ENCODE results near the gene HNF1A. TPM values are rescaled to one million over a fixed set of nuclear protein-coding genes. Genes with fewer than 3 reads are reported as not detected.

Gene HNF1A
- total RNA-seq, 1 donor from 2014 or later, result not detected

DNA sequence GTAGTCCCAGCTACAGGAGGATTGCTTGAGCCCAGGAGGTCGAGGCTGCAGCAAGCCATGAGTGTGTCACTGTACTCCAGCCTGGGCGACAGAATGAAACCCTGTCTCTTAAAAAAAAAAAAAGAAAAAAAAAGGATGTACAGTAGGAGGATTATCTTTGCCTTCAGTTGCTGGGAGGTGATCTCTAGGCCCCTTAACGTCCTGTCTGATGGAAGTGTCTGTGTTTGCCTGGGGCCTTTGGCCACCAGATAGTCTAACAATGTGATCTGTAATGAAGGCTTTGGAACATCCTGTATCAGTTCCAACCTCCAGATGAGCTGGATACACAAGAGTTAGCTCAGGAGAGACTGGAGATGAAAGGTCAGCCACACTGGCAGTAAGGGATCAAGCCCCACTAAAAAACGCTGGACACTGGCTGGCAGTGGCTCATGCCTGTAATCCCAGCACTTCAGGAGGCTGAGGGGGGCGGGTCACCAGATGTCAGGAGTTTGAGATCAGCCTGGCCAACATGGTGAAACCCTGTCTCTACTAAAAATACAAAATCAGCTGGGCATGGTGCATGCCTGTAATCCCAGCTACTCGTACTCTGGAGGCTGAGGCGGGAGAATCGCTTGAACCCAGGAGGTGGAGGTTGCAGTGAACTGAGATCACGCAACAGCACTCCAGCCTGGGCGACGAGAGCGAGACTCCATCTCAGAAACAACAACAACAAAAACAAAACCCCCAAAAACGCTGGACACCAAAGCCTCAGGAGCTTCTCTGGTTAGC is 19.0 kb upstream of the HNF1A start:
- peaks cover 5% of the 10 kb centered on the region for H3K27me3 Mint-ChIP-seq (ENCODE audit: unreplicated experiment)
- no peak overlapping the region for H3K4me3 Mint-ChIP-seq (ENCODE audit: unreplicated experiment)
- no peaks in the 10 kb centered on the region for H3K36me3 Mint-ChIP-seq (ENCODE audit: low read depth, unreplicated experiment)
- TF ChIP-seq, protein P1, sequence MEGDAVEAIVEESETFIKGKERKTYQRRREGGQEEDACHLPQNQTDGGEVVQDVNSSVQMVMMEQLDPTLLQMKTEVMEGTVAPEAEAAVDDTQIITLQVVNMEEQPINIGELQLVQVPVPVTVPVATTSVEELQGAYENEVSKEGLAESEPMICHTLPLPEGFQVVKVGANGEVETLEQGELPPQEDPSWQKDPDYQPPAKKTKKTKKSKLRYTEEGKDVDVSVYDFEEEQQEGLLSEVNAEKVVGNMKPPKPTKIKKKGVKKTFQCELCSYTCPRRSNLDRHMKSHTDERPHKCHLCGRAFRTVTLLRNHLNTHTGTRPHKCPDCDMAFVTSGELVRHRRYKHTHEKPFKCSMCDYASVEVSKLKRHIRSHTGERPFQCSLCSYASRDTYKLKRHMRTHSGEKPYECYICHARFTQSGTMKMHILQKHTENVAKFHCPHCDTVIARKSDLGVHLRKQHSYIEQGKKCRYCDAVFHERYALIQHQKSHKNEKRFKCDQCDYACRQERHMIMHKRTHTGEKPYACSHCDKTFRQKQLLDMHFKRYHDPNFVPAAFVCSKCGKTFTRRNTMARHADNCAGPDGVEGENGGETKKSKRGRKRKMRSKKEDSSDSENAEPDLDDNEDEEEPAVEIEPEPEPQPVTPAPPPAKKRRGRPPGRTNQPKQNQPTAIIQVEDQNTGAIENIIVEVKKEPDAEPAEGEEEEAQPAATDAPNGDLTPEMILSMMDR (IDR thresholded peaks at IDR 0.05; ENCODE audit: unreplicated experiment), result no peak
- no peak for DNase-seq (ENCODE audit: low spot score)
- H3K4me1 Mint-ChIP-seq (ENCODE audit: unreplicated experiment), result peaks cover 8% of the 10 kb centered on the region
- no peaks in the 10 kb centered on the region for H3K9me3 Mint-ChIP-seq (ENCODE audit: unreplicated experiment)
- H3K27ac Mint-ChIP-seq (ENCODE audit: unreplicated experiment), result no peak overlapping the region

DNA sequence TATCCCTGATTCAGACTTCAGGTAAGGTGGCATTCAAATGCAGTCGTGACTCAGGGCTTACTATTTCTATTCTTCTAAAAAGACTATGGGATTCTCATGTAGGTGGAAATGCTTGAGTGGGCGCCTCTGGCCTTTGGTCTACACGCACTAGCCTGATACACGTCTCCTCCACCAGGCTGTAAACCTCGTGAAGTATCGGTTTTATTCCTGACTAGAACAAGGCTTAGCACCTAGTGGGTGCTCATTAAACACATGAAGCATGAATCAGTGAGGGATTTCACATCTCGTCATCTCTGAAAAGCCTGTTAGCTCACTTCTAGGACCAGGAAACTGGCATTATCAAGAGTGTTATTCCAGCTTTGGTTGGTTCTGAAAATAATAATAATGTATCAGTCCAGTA is 17.7 kb upstream of the HNF1A start:
- no peak overlapping the region for H3K4me3 Mint-ChIP-seq (ENCODE audit: unreplicated experiment)
- no peaks in the 10 kb centered on the region for H3K36me3 Mint-ChIP-seq (ENCODE audit: low read depth, unreplicated experiment)
- H3K27ac Mint-ChIP-seq (ENCODE audit: unreplicated experiment), result no peak overlapping the region
- DNase-seq (ENCODE audit: low spot score), result no peak
- peaks cover 8% of the 10 kb centered on the region for H3K4me1 Mint-ChIP-seq (ENCODE audit: unreplicated experiment)
- H3K27me3 Mint-ChIP-seq (ENCODE audit: unreplicated experiment), result peaks cover 5% of the 10 kb centered on the region
- TF ChIP-seq, protein P1 (IDR thresholded peaks at IDR 0.05; ENCODE audit: unreplicated experiment), result no peak
- H3K9me3 Mint-ChIP-seq (ENCODE audit: unreplicated experiment), result no peaks in the 10 kb centered on the region

DNA sequence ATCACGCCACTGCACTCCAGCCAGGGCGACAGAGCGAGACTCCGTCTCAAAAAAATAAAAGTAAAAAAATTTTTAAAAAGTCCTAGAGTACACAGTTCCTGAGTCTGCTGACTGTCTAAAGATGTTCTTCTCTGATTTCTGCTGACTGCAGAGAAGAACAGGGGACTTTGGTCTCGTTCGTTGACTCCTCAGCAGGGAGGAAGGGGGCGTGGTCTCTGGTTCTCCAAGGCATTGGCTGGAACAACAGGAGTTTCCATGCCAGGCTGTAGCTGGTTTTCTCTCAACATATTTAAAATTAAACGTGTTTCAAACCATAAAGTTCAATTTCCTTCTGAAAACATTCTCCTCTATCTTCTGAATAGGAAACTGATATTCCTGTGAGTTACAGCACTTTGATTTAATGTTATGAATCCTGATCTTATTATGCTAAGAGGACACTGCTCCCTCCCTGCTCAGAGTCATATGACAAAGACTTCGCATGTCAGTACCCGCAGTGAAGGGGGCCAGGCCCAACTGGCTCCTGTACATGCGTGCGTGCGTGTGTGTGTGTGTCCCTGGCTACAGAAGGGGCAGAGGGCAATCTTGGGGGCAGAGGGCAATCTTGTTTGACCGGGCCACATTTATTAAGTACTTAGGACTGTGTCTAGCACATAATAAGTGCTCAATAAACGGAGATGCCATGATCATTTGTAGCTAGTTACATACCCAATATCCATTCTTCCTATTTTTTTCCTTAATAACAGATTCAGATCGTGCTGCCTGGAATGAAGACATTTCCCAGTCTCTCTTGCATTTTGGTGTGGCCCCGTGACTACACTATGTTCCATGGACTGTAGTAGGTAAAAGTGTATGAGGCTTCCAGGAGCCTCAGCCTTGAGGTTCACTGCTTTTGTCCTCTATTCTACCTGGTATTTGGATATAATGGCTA is 16.5 kb upstream of the HNF1A start:
- H3K27ac Mint-ChIP-seq (ENCODE audit: unreplicated experiment), result no peak overlapping the region
- no peak for DNase-seq (ENCODE audit: low spot score)
- TF ChIP-seq, protein P1 (IDR thresholded peaks at IDR 0.05; ENCODE audit: unreplicated experiment), result no peak

DNA sequence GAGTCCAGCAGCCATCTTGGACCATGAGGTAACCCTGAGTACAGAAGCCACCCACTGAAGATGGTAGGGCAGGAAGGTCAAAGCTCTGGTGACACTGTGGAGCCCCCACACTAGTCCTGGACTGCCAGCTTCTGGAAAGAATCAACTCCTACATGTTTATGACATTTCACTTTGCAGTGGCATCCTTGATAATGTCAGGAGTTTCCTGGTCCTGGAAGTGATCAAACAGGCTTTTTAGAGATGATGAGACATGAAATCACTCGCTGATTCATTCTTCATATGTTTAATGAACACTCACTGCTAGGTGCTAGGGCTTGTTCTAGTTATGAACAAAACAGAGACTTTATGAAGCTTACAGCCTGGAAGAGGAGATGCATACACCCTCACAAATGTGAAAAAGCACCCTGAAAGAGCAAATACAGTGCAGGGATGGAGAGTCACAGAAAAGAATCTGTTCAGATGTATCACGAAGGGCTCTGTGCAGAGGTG is 15.8 kb upstream of the HNF1A start:
- no peak for DNase-seq (ENCODE audit: low spot score)

More for the DNA sequence above, 16.5 kb upstream of the HNF1A start:
- Mint-ChIP-seq H3K4me3 (ENCODE audit: unreplicated experiment) (no peak overlapping the region), H3K4me1 (ENCODE audit: unreplicated experiment) (peaks cover 3% of the 10 kb centered on the region), H3K27me3 (ENCODE audit: unreplicated experiment) (peaks cover 5% of the 10 kb centered on the region), H3K9me3 (ENCODE audit: unreplicated experiment) (no peaks in the 10 kb centered on the region), H3K36me3 (ENCODE audit: low read depth, unreplicated experiment) (no peaks in the 10 kb centered on the region)

More for the DNA sequence above, 15.8 kb upstream of the HNF1A start:
- H3K9me3 Mint-ChIP-seq (ENCODE audit: unreplicated experiment), result no peaks in the 10 kb centered on the region
- H3K36me3 Mint-ChIP-seq (ENCODE audit: low read depth, unreplicated experiment), result no peaks in the 10 kb centered on the region
- no peaks in the 10 kb centered on the region for H3K4me1 Mint-ChIP-seq (ENCODE audit: unreplicated experiment)
- H3K4me3 Mint-ChIP-seq (ENCODE audit: unreplicated experiment), result no peak overlapping the region
- peaks cover 5% of the 10 kb centered on the region for H3K27me3 Mint-ChIP-seq (ENCODE audit: unreplicated experiment)
- H3K27ac Mint-ChIP-seq (ENCODE audit: unreplicated experiment), result no peak overlapping the region
- TF ChIP-seq, protein P1 (IDR thresholded peaks at IDR 0.05; ENCODE audit: unreplicated experiment), result no peak
